Thyroid gland (tissue), 4 donors: ENCODE results near the gene INPP4A.

ENCODE experiments used
- POLR2A ChIP-seq, 2 donors: fragments of 450-650 bp; IDR thresholded peaks; one replicate each; pipeline ENCODE4 v1.6.1; 2017; ENCODE audit warnings: antibody characterized with exemption in 2 of 2, mild to moderate bottlenecking in 2 of 2, moderate library complexity in 1 of 2
- TF ChIP-seq, protein P1 (sequence below), 6 experiments: fragments of 200-600 bp in 3 of 6; fragments of 450-650 bp in 3 of 6; sonication (generic) in 3 of 6; IDR thresholded peaks; one replicate each; pipeline ENCODE4 v1.5.1; 2016 to 2019; ENCODE audit warnings: antibody characterized with exemption in 6 of 6, mild to moderate bottlenecking in 2 of 6, inconsistent platforms in 1 of 6, moderate library complexity in 1 of 6

DNA sequence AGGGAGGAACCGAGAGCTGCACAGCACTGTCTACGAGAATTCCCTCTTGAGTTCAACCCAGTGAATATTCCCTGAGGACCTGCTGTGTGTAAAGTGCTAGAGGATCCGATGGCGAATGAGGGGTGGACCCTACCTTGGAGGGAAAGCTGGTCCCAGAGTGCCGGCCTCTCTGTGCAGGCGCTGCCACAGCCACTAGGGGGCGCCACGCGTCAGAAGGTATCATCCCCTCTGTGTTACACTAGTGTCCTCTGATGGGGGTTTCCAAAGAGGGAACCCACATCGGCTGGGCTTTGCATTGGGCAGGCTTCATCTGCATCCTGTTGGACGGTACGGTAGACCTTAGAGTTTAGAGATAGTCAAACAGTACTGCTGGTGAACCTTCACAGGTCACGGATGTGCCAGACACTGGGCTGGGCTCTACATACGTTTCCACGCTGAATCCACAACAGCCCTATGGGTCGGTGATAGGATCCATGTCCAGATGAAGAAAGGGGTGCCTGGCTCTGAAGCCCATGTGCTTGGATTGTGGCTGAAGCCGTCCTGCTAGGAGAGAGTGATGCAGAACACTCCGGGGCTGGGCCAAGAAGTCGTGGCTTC lies 124.6 kb downstream of the INPP4A start:
- TF ChIP-seq, protein P1, sequence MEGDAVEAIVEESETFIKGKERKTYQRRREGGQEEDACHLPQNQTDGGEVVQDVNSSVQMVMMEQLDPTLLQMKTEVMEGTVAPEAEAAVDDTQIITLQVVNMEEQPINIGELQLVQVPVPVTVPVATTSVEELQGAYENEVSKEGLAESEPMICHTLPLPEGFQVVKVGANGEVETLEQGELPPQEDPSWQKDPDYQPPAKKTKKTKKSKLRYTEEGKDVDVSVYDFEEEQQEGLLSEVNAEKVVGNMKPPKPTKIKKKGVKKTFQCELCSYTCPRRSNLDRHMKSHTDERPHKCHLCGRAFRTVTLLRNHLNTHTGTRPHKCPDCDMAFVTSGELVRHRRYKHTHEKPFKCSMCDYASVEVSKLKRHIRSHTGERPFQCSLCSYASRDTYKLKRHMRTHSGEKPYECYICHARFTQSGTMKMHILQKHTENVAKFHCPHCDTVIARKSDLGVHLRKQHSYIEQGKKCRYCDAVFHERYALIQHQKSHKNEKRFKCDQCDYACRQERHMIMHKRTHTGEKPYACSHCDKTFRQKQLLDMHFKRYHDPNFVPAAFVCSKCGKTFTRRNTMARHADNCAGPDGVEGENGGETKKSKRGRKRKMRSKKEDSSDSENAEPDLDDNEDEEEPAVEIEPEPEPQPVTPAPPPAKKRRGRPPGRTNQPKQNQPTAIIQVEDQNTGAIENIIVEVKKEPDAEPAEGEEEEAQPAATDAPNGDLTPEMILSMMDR (IDR thresholded peaks at IDR 0.05) = peak; percentile 37 to 81 (median 49)
- TF ChIP-seq POLR2A (IDR thresholded peaks at IDR 0.05) = no peak
